Activated T-cell treated with anti-CD3 and anti-CD28 coated beads, Interleukin-2, amount 50 U/mL, for 72 hours (primary cell): ENCODE measurements around the gene VSX2. TPM values are rescaled to one million over a fixed set of nuclear protein-coding genes. Genes with fewer than 3 reads are reported as not detected.

Source experiments
- ATAC-seq, 2 donors: fragments of 150-1000 bp; cut with Tn5 transposase; replicated peaks in 1 of 2; 2 replicates each; pipeline ENCODE4 v1.10.0; 2021; ENCODE audit warnings: moderate library complexity in 2 of 2, mild to moderate bottlenecking in 1 of 2
- DNase-seq, 2 donors: peaks; one replicate each; pipeline ENCODE4 v3.0.0; 2021 to 2022; ENCODE audit warnings: mixed read lengths in 1 of 2
- H3K27ac Mint-ChIP-seq: one replicate; pipeline ENCODE4 v1.8.0; 2022; ENCODE audit warnings: mild to moderate bottlenecking, moderate library complexity, mixed read lengths
- H3K27me3 Mint-ChIP-seq: one replicate; pipeline ENCODE4 v1.8.0; 2022; ENCODE audit warnings: low read depth, mixed read lengths
- H3K36me3 Mint-ChIP-seq, 2 donors: one replicate each; pipeline ENCODE4 v1.8.0; 2022; ENCODE audit warnings: mixed read lengths in 2 of 2, mild to moderate bottlenecking in 1 of 2; ENCODE audit not compliant: insufficient read depth in 2 of 2
- H3K4me1 Mint-ChIP-seq: one replicate; pipeline ENCODE4 v1.8.0; 2022; ENCODE audit warnings: low read depth, mixed read lengths
- H3K4me3 Mint-ChIP-seq, 2 donors: one replicate each; pipeline ENCODE4 v1.8.0; 2022; ENCODE audit warnings: mild to moderate bottlenecking in 2 of 2, mixed read lengths in 2 of 2, moderate library complexity in 2 of 2
- H3K9me3 Mint-ChIP-seq, 2 donors: one replicate each; pipeline ENCODE4 v1.8.0; 2022; ENCODE audit warnings: mixed read lengths in 2 of 2
- total RNA-seq, 2 donors: library from RNA; stranded (reverse); gene quantifications; one replicate each; pipeline ENCODE4 v1.2.3, GENCODE V29; 2022

Gene VSX2
- total RNA-seq, 2 donors from 2014 or later, result not detected

DNA sequence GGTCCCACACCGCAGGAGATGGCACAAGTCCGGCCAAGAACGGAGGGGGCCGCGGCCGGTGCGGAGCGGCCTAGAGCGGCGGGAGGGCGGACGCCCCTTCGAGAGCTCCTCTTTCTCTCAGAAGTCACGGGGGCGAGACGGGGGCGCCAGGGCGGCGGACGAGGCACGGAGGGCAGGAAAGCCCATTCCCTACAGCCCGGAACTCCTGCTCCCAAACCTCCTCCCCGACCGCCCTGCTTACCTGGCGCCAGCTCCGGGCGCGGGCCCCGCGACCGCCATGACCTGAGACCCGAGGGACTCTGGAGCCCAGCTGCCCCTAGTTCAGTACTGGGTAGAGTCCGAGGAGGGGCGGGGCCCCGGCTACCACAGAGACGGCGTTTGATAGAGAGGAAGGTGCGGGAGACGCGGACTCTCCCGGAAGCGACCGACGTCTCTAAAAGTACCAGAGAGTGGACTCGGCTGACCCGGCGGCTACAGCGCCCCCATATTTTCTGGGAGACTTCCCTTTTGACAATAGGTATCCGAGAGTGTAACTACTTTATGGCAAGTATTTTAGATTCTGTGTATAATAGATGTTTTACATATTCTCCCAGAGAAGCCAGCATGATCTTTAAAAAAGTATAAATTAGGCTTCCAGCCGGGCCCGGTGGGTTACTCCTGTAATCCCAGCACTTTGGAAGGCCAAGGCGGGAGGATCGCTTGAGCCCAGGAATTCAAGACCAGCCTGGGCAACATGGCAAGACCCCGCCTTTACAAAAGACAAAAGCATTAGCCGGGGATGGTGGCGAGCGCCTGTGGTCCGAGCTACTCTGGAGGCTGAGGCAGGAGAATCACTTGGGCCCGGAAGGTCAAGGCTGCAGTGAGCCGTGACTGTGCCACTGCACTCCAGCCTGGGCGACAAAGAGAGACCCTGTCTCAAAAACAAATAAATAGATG, 63.7 kb downstream of the VSX2 start, which contains the start of gene ABCD4:
Gene ABCD4 (minus strand): TSS at position 301 of the 936 bp plus-strand sequence. CDS start 22 bp downstream, at position 279.
- ATAC-seq, result peak; percentile 99
- peak; percentile 93 to 94 for DNase-seq
- peaks cover 4 to 5% of the 10 kb centered on the region in 2 donors for H3K36me3 Mint-ChIP-seq
- H3K4me1 Mint-ChIP-seq, result peaks cover 36% of the 10 kb centered on the region
- H3K27ac Mint-ChIP-seq, result peak within 1 kb of the TSS; percentile 98
- H3K4me3 Mint-ChIP-seq, result peak within 1 kb of the TSS; percentile 96 to 99
- no peaks in the 10 kb centered on the region for H3K9me3 Mint-ChIP-seq
- H3K27me3 Mint-ChIP-seq, result no peaks in the 10 kb centered on the region

- Mint-ChIP-seq H3K36me3 (no peaks in the 10 kb centered on the region), H3K9me3 (no peaks in the 10 kb centered on the region), H3K27ac (no peak overlapping the region), H3K27me3 (no peaks in the 10 kb centered on the region), H3K4me1 (no peaks in the 10 kb centered on the region), H3K4me3 (no peak overlapping the region)
- DNase-seq (no peak), ATAC-seq (no peak)
Measured at GRCh38 chr14:74308695-74309094, 69.4 kb downstream of the VSX2 start.

- Mint-ChIP-seq H3K27ac (peak overlapping the region; percentile 6), H3K4me3 (no peak overlapping the region), H3K4me1 (no peaks in the 10 kb centered on the region), H3K9me3 (no peaks in the 10 kb centered on the region), H3K27me3 (no peaks in the 10 kb centered on the region), H3K36me3 (no peaks in the 10 kb centered on the region)
- DNase-seq (no peak), ATAC-seq (no peak)
Measured at GRCh38 chr14:74309125-74310022, 70.1 kb downstream of the VSX2 start.

- Mint-ChIP-seq H3K9me3 (no peaks in the 10 kb centered on the region), H3K4me1 (no peaks in the 10 kb centered on the region), H3K36me3 (no peaks in the 10 kb centered on the region), H3K27me3 (no peaks in the 10 kb centered on the region), H3K27ac (no peak overlapping the region), H3K4me3 (no peak overlapping the region)
- DNase-seq (no peak), ATAC-seq (no peak)
Measured at GRCh38 chr14:74312161-74312560, 72.9 kb downstream of the VSX2 start.

Other genes starting within 250 kb of the VSX2 start
- gene ENTPD5, start 220.2 kb upstream of the VSX2 start, total RNA-seq, result 10 to 100 TPM; 10.9 to 11.7 TPM
- gene BBOF1, start 220.1 kb upstream of the VSX2 start, total RNA-seq, result 1 to 10 TPM; 1.4 to 2.1 TPM
- 10 to 100 TPM; 31.5 to 46.8 TPM for gene ALDH6A1, start 155.0 kb upstream of the VSX2 start, total RNA-seq
- gene LIN52, start 154.5 kb upstream of the VSX2 start, total RNA-seq, result 10 to 100 TPM; 15.7 to 18.4 TPM
- gene ABCD4, start 63.5 kb downstream of the VSX2 start, total RNA-seq, result 10 to 100 TPM; 51.2 to 56.6 TPM
- not detected for gene VRTN, start 109.0 kb downstream of the VSX2 start, total RNA-seq
- not detected for gene SYNDIG1L, start 186.8 kb downstream of the VSX2 start, total RNA-seq